A549 (cell line): ENCODE results near the gene MAD1L1. TPM values are rescaled to one million over a fixed set of nuclear protein-coding genes. Genes with fewer than 3 reads are reported as not detected.
A peak's percentile ranks its signal among the peaks of the same experiment; 100 is the strongest.

Source experiments
- ATAC-seq, 2 experiments: fragments of 200-7000 bp in 1 of 2; fragments of >200 bp in 1 of 2; cut with Nextera tagmentation in 1 of 2; cut with Tn5 transposase in 1 of 2; 3 replicates each; pipeline versions ENCODE4 v1.8.0 to v1.9.1; 2018 to 2020; ENCODE audit warnings: mild to moderate bottlenecking in 1 of 2, moderate library complexity in 1 of 2
- CTCF ChIA-PET: fragments of 300-600 bp; sonication (Branson Sonifier 250); formaldehyde crosslinking; extraction: SDS; loops from one replicate; lab custom pipeline; 2021; ENCODE audit warnings: antibody characterized with exemption, inconsistent platforms; lab: Yijun Ruan, JAX
- POLR2A ChIA-PET: fragments of 350-600 bp; formaldehyde crosslinking; extraction: SDS; loops from one replicate; lab custom pipeline; 2021; ENCODE audit warnings: antibody characterized with exemption, inconsistent platforms; lab: Yijun Ruan, JAX
- DNase-seq, 2 experiments: peaks; one replicate each; pipeline versions ENCODE4 v3.0.0 to v3.0.0-alpha.2; 2011 to 2016; ENCODE audit warnings: low read depth in 1 of 2, low spot score in 1 of 2
- FAIRE-seq: peaks from 2 replicates; lab custom pipeline; 2011; peaks lifted over from hg19 to GRCh38; lab: Jason Lieb, UNC
- H3K27ac ChIP-seq, 2 experiments: fragments of >200 bp; sonication (Bioruptor Twin); formaldehyde crosslinking; 3 replicates each; pipeline ENCODE4 v1.5.1; 2016 to 2017
- H3K4me1 ChIP-seq: fragments of >200 bp; sonication (Bioruptor Twin); formaldehyde crosslinking; 3 replicates; pipeline ENCODE4 v1.6.1; 2016
- H3K4me2 ChIP-seq: fragments of >200 bp; sonication (Bioruptor Twin); formaldehyde crosslinking; 3 replicates; pipeline ENCODE4 v1.6.1; 2016
- H3K4me3 ChIP-seq: fragments of >200 bp; sonication (Bioruptor Twin); formaldehyde crosslinking; 3 replicates; pipeline ENCODE4 v1.5.1; 2016
- H3K9me3 ChIP-seq: fragments of >200 bp; sonication (Bioruptor Twin); formaldehyde crosslinking; 3 replicates; pipeline ENCODE4 v1.6.1; 2016
- CBX2 ChIP-seq: fragments of 200-600 bp; sonication (generic); IDR thresholded peaks from 2 replicates; pipeline ENCODE4 v1.6.1; 2016; ENCODE audit warnings: low read depth, mild to moderate bottlenecking, borderline replicate concordance
- CBX8 ChIP-seq: fragments of 200-600 bp; sonication (generic); IDR thresholded peaks from 2 replicates; pipeline ENCODE4 v1.6.1; 2016
- CEBPB ChIP-seq, 2 experiments: fragments of >200 bp in 1 of 2; sonication (Bioruptor Twin) in 1 of 2; formaldehyde crosslinking in 1 of 2; IDR thresholded peaks; 2 replicates each; pipeline ENCODE4 v1.6.1; 2012 to 2016
- CHD4 ChIP-seq: fragments of 200-600 bp; sonication (generic); IDR thresholded peaks from 2 replicates; pipeline ENCODE4 v1.6.1; 2016; ENCODE audit warnings: antibody characterized with exemption, mild to moderate bottlenecking, borderline replicate concordance
- CTCF ChIP-seq: fragments of >200 bp; sonication (Bioruptor Twin); formaldehyde crosslinking; IDR thresholded peaks from 3 replicates; pipeline ENCODE4 v1.5.1; 2016
- E2F6 ChIP-seq: IDR thresholded peaks from 2 replicates; pipeline ENCODE4 v1.6.1; 2012; ENCODE audit warnings: low read depth, borderline replicate concordance
- EHF ChIP-seq: fragments of 250-450 bp; sonication (Bioruptor Pico); IDR thresholded peaks from 2 replicates; pipeline ENCODE4 v1.5.0; 2020; ENCODE audit warnings: mild to moderate bottlenecking
- EHMT2 ChIP-seq: fragments of 200-600 bp; sonication (generic); IDR thresholded peaks from 2 replicates; pipeline ENCODE4 v1.6.1; 2016; ENCODE audit warnings: antibody characterized with exemption, low read depth, mild to moderate bottlenecking, moderate library complexity
- EP300 ChIP-seq, 2 experiments: fragments of >200 bp; sonication (Bioruptor Twin); formaldehyde crosslinking; IDR thresholded peaks; 2 replicates in 1 of 2; 3 replicates in 1 of 2; pipeline ENCODE4 v1.6.1; 2016 to 2017
- HDAC2 ChIP-seq: fragments of 200-600 bp; sonication (generic); IDR thresholded peaks from 2 replicates; pipeline ENCODE4 v1.6.1; 2016
- HMGXB4 ChIP-seq: fragments of 250-450 bp; sonication (Bioruptor Pico); IDR thresholded peaks from 2 replicates; pipeline ENCODE4 v1.5.0; 2021; ENCODE audit warnings: mild to moderate bottlenecking, moderate library complexity, borderline replicate concordance
- HOXA7 ChIP-seq: fragments of 250-450 bp; sonication (Bioruptor Pico); IDR thresholded peaks from 2 replicates; pipeline ENCODE4 v1.5.0; 2020; ENCODE audit warnings: mild to moderate bottlenecking, moderate library complexity
- JUN ChIP-seq, 2 experiments: fragments of >200 bp; sonication (Bioruptor Twin); formaldehyde crosslinking; IDR thresholded peaks; 2 replicates in 1 of 2; 3 replicates in 1 of 2; pipeline ENCODE4 v1.6.1; 2016 to 2017
- KDM5A ChIP-seq: fragments of 200-600 bp; sonication (generic); IDR thresholded peaks from 2 replicates; pipeline ENCODE4 v1.6.1; 2016; ENCODE audit warnings: antibody characterized with exemption, mild to moderate bottlenecking
- MAFK ChIP-seq: fragments of 450-650 bp; IDR thresholded peaks from 2 replicates; pipeline ENCODE4 v1.6.1; 2014; ENCODE audit not compliant: partially characterized antibody
- MAX ChIP-seq: IDR thresholded peaks from 2 replicates; pipeline ENCODE4 v1.6.1; 2012
- PBX3 ChIP-seq: IDR thresholded peaks from 2 replicates; pipeline ENCODE4 v1.6.1; 2012
- POLR2AphosphoS2 ChIP-seq: conservative IDR thresholded peaks from 2 replicates; pipeline ENCODE4 v1.6.1; 2012; ENCODE audit warnings: low read length, improper control_type of control experiment, inconsistent platforms
- RARB ChIP-seq: fragments of 250-450 bp; sonication (Bioruptor Pico); IDR thresholded peaks from 2 replicates; pipeline ENCODE4 v1.8.0; 2021; ENCODE audit warnings: mild to moderate bottlenecking, moderate library complexity
- RNF2 ChIP-seq: fragments of 200-600 bp; sonication (generic); IDR thresholded peaks from 2 replicates; pipeline ENCODE4 v1.6.1; 2016; ENCODE audit warnings: low read depth, mild to moderate bottlenecking, antibody characterized with exemption, moderate library complexity, borderline replicate concordance
- SMC3 ChIP-seq: fragments of >200 bp; sonication (Bioruptor Twin); formaldehyde crosslinking; IDR thresholded peaks from 3 replicates; pipeline ENCODE4 v1.6.1; 2018; ENCODE audit warnings: inconsistent platforms
- SREBF2 ChIP-seq: fragments of 450-650 bp; IDR thresholded peaks from 2 replicates; pipeline ENCODE4 v1.6.1; 2014; ENCODE audit warnings: mild to moderate bottlenecking, moderate library complexity
- TFCP2L1 ChIP-seq: fragments of 250-450 bp; sonication (Bioruptor Pico); IDR thresholded peaks from 2 replicates; pipeline ENCODE4 v1.5.0; 2021; ENCODE audit warnings: mild to moderate bottlenecking
- TP53 ChIP-seq: fragments of 250-450 bp; sonication (Bioruptor Pico); IDR thresholded peaks from 2 replicates; pipeline ENCODE4 v1.5.0; 2021; ENCODE audit warnings: mild to moderate bottlenecking, moderate library complexity
- USF2 ChIP-seq: fragments of 450-650 bp; IDR thresholded peaks from 2 replicates; pipeline ENCODE4 v1.6.1; 2014; ENCODE audit warnings: antibody characterized with exemption
- ZC3H11A ChIP-seq: fragments of 450-650 bp; IDR thresholded peaks from 2 replicates; pipeline ENCODE4 v1.6.1; 2014; ENCODE audit warnings: antibody characterized with exemption, mild to moderate bottlenecking
- ZFP36 ChIP-seq: fragments of 450-650 bp; IDR thresholded peaks from 2 replicates; pipeline ENCODE4 v1.6.1; 2014; ENCODE audit warnings: borderline replicate concordance; ENCODE audit not compliant: partially characterized antibody
- ZNF302 ChIP-seq: fragments of 250-450 bp; sonication (Bioruptor Pico); IDR thresholded peaks from 2 replicates; pipeline ENCODE4 v1.9.0; 2021; ENCODE audit warnings: inconsistent platforms, mild to moderate bottlenecking, moderate library complexity
- WGBS: methylation state at CpG from one replicate; pipeline ENCODE4 v1.1.6; 2017; ENCODE audit errors: missing lambda C conversion rate; 5-methylcytosine and 5-hydroxymethylcytosine counted together
- polyA plus RNA-seq, 4 experiments: library from polyadenylated mRNA; depleted of rRNA in 3 of 4; stranded (reverse); fragments of >200 nt; fragmentation: RNase III in 1 of 4; extraction: RNeasy Plus Mini Kit Qiagen cat#74134 plus additional on column Dnase treatment in 1 of 4; gene quantifications; 2 replicates in 3 of 4; 3 replicates in 1 of 4; pipeline ENCODE4 v1.2.3, GENCODE V29; 2011 to 2017

The MAD1L1 gene
- polyA plus RNA-seq, 2 of the 4 experiments (the other 2 are of a cell fraction) = 13.6 to 16.6 TPM

GRCh38 chr7:2232766-2233520, at the start of gene MAD1L1 (continued):
- no peak for TF ChIP-seq TFCP2L1 (CRISPR knock-in tag)
- TF ChIP-seq HDAC2 = no peak
- TF ChIP-seq ZFP36 = no peak
- no peak for TF ChIP-seq ZNF302 (CRISPR knock-in tag)
- no peak for TF ChIP-seq MAFK
- no peak for TF ChIP-seq RARB
- no peak for TF ChIP-seq CBX8
- TF ChIP-seq CBX2 = no peak
- TF ChIP-seq POLR2AphosphoS2 = no peak
- no peak for TF ChIP-seq CEBPB (IDR thresholded peaks at IDR 0.05)
- TF ChIP-seq MAX = peak; percentile 64
- TF ChIP-seq JUN (IDR thresholded peaks at IDR 0.05) = peak; percentile 35 to 64; a peak in 3 of 5 replicates
- no peak for TF ChIP-seq SREBF2
- no peak for TF ChIP-seq EP300 (IDR thresholded peaks at IDR 0.05)
- peak; percentile 56 for TF ChIP-seq KDM5A
- 0 out of 2 replicates have a peak, but pooled peaks have one; percentile 37 for TF ChIP-seq PBX3
- peak; percentile 12; the same call in 1 of the 3 replicates for TF ChIP-seq SMC3
- TF ChIP-seq RNF2 = no peak
- TF ChIP-seq HOXA7 (CRISPR knock-in tag) = no peak
- peak; percentile 51; the same call in 1 of the 2 replicates for TF ChIP-seq HMGXB4 (CRISPR knock-in tag)
- TF ChIP-seq USF2 = no peak
- TF ChIP-seq CTCF = no peak
- TF ChIP-seq EHMT2 = no peak
- TF ChIP-seq EHF = no peak

GRCh38 chr7:2282185-2282751, 49.5 kb upstream of the MAD1L1 start:
- DNase-seq = no peak
- TF ChIP-seq CBX2 (no peak), E2F6 (no peak), CHD4 (no peak), ZC3H11A (no peak), CEBPB (IDR thresholded peaks at IDR 0.05) (no peak), USF2 (no peak), TP53 (no peak), RNF2 (no peak)
- TF ChIP-seq, all 56 proteins: peak for 0
- ChIA-PET POLR2A (no interaction called here), CTCF (interaction anchor here (0.7 kb wide), 1 partner anchor 49 kb away, joined by 4 read pairs; no protein-coding TSS in a partner anchor)
- WGBS = 92% methylated on average over 14 of the region's 14 CpGs
- no peak for ATAC-seq
- no peak overlapping the region for H3K4me2 ChIP-seq
- no peak overlapping the region for H3K27ac ChIP-seq
- no peaks in the 10 kb centered on the region for H3K4me1 ChIP-seq
- no peak for FAIRE-seq
- H3K4me3 ChIP-seq = no peak overlapping the region
- no peaks in the 10 kb centered on the region for H3K9me3 ChIP-seq
